ENCODE data around the gene NKX2-3.

Gene NKX2-3

DNA sequence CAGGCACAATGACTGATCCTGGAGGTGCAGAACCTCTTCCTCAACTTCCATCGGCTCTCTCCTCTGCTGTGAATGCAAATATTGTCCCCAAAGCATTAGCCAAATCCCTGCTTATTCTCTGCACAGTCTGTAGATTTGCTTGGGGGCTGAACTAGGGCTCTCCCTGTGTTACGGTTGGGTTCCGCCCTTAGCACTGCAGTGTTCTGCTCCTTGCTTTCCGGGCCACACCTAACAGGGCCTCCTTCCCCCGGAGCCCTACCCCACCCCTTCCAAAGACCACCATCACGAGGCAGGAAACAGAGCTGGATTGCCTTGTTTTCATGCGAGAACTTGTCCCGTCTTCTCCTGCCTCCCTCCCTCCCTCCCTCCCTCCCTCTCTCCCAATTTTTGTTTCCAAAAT, 50.9 kb downstream of the NKX2-3 start:
- DNase-seq, result no peak
